HepG2 (cell line): ENCODE measurements around the gene CBFA2T2. TPM values are rescaled to one million over a fixed set of nuclear protein-coding genes. Genes with fewer than 3 reads are reported as not detected.

Experiments used
- ADNP ChIP-seq: sonication (generic); formaldehyde crosslinking; IDR thresholded peaks from 2 replicates; pipeline ENCODE4 v1.4.0; 2020; ENCODE audit warnings: missing genetic modification reagents
- HDAC1 ChIP-seq: sonication (generic); formaldehyde crosslinking; IDR thresholded peaks from 2 replicates; pipeline ENCODE4 v1.5.1; 2020; ENCODE audit warnings: mild to moderate bottlenecking, missing genetic modification reagents
- HOXA5 ChIP-seq: sonication (generic); formaldehyde crosslinking; IDR thresholded peaks from 2 replicates; pipeline ENCODE4 v1.4.0; 2020; ENCODE audit warnings: missing genetic modification reagents
- HOXD1 ChIP-seq: sonication (generic); formaldehyde crosslinking; IDR thresholded peaks from 2 replicates; pipeline ENCODE4 v1.5.0; 2020; ENCODE audit warnings: missing genetic modification reagents
- IRF9 ChIP-seq: sonication (generic); formaldehyde crosslinking; IDR thresholded peaks from 2 replicates; pipeline ENCODE4 v1.8.0; 2022; ENCODE audit warnings: missing genetic modification reagents, mild to moderate bottlenecking, borderline replicate concordance
- ISX ChIP-seq: sonication (generic); formaldehyde crosslinking; conservative IDR thresholded peaks from 2 replicates; pipeline ENCODE4 v1.5.0; 2020; ENCODE audit warnings: missing genetic modification reagents
- JARID2 ChIP-seq: sonication (generic); formaldehyde crosslinking; IDR thresholded peaks from 2 replicates; pipeline ENCODE4 v1.8.1; 2023; ENCODE audit warnings: missing genetic modification reagents, inconsistent platforms; ENCODE audit not compliant: insufficient replicate concordance
- JUND ChIP-seq: sonication (generic); formaldehyde crosslinking; IDR thresholded peaks from 2 replicates; pipeline ENCODE4 v1.8.0; 2022; ENCODE audit warnings: mild to moderate bottlenecking, missing genetic modification reagents
- MATR3 ChIP-seq: sonication (generic); formaldehyde crosslinking; IDR thresholded peaks from 2 replicates; pipeline ENCODE4 v1.4.0; 2020; ENCODE audit warnings: missing genetic modification reagents
- MIER3 ChIP-seq: IDR thresholded peaks from 2 replicates; pipeline ENCODE4 v1.6.1; 2016; ENCODE audit warnings: missing compliant biosample characterization, borderline replicate concordance
- NFKB2 ChIP-seq: sonication (generic); formaldehyde crosslinking; IDR thresholded peaks from 2 replicates; pipeline ENCODE4 v1.4.0; 2020; ENCODE audit warnings: missing genetic modification reagents, borderline replicate concordance
- NR2F2 ChIP-seq: IDR thresholded peaks from 2 replicates; pipeline ENCODE4 v1.6.1; 2012; ENCODE audit warnings: low read depth, inconsistent platforms, borderline replicate concordance
- RELA ChIP-seq: sonication (generic); formaldehyde crosslinking; IDR thresholded peaks from 2 replicates; pipeline ENCODE4 v1.4.0; 2020; ENCODE audit warnings: missing genetic modification reagents
- TFAP4 ChIP-seq: sonication (generic); IDR thresholded peaks from 2 replicates; pipeline ENCODE4 v1.6.1; 2016; ENCODE audit warnings: low read depth, borderline replicate concordance
- THAP8 ChIP-seq: sonication (generic); formaldehyde crosslinking; IDR thresholded peaks from 2 replicates; pipeline ENCODE4 v1.5.1; 2020; ENCODE audit warnings: missing genetic modification reagents, mild to moderate bottlenecking, borderline replicate concordance
- ZKSCAN8 ChIP-seq: IDR thresholded peaks from 2 replicates; pipeline ENCODE4 v1.6.1; 2016; ENCODE audit warnings: borderline replicate concordance, missing genetic modification reagents, missing compliant biosample characterization
- ZNF282 ChIP-seq: fragments of 450-650 bp; IDR thresholded peaks from 2 replicates; pipeline ENCODE4 v1.6.1; 2018; ENCODE audit not compliant: partially characterized antibody
- ZNF3 ChIP-seq: IDR thresholded peaks from 2 replicates; pipeline ENCODE4 v1.7.0; 2017; ENCODE audit warnings: inconsistent platforms
- ZNF605 ChIP-seq: sonication (generic); formaldehyde crosslinking; IDR thresholded peaks from 2 replicates; pipeline ENCODE4 v1.8.0; 2022; ENCODE audit warnings: mild to moderate bottlenecking, missing genetic modification reagents
- ZNF615 ChIP-seq: sonication (generic); formaldehyde crosslinking; IDR thresholded peaks from 2 replicates; pipeline ENCODE4 v1.5.0; 2020; ENCODE audit warnings: mild to moderate bottlenecking, missing genetic modification reagents, borderline replicate concordance
- ZNF616 ChIP-seq: sonication (generic); formaldehyde crosslinking; IDR thresholded peaks from 2 replicates; pipeline ENCODE4 v1.5.0; 2020; ENCODE audit warnings: low read depth, mild to moderate bottlenecking, missing genetic modification reagents
- ZNF639 ChIP-seq: conservative IDR thresholded peaks from 2 replicates; pipeline ENCODE4 v1.6.1; 2018; ENCODE audit warnings: missing genetic modification reagents
- ZNF652 ChIP-seq: IDR thresholded peaks from 2 replicates; pipeline ENCODE4 v1.6.1; 2016; ENCODE audit warnings: low read depth, borderline replicate concordance
- ZNF784 ChIP-seq: sonication (generic); formaldehyde crosslinking; IDR thresholded peaks from 2 replicates; pipeline ENCODE4 v1.5.1; 2020; ENCODE audit warnings: missing genetic modification reagents, mild to moderate bottlenecking, borderline replicate concordance
- ZNF879 ChIP-seq: sonication (generic); formaldehyde crosslinking; IDR thresholded peaks from 2 replicates; pipeline ENCODE4 v1.8.1; 2023; ENCODE audit warnings: missing genetic modification reagents
- ZSCAN31 ChIP-seq: sonication (generic); formaldehyde crosslinking; IDR thresholded peaks from 2 replicates; pipeline ENCODE4 v1.5.0; 2020; ENCODE audit warnings: low read depth, mild to moderate bottlenecking, missing genetic modification reagents
- polyA plus RNA-seq, 8 experiments: library from polyadenylated mRNA; depleted of rRNA in 3 of 8; stranded (reverse) in 7 of 8; unstranded in 1 of 8; fragments of >200 nt; fragmentation: Illumina TruSeq in 4 of 8; extraction: Trizol in 4 of 8; gene quantifications; 2 replicates each; pipeline versions ENCODE4 v1.2.1 to v1.2.3, GENCODE V29; 2011 to 2016; ENCODE audit warnings: low read depth in 4 of 8, missing spikeins in 1 of 8, mixed read lengths in 1 of 8; ENCODE audit not compliant: insufficient read depth in 1 of 8
- total RNA-seq, 5 experiments: library from RNA; depleted of rRNA; stranded (reverse); fragments of >200 nt; fragmentation: Illumina TruSeq; extraction: Trizol; gene quantifications; 2 replicates each; pipeline ENCODE4 v1.2.3, GENCODE V29; 2016; ENCODE audit warnings: low read depth in 1 of 5

CBFA2T2 gene
- total and polyA plus RNA-seq, 2 of the 13 experiments (the other 11 are each of a cell fraction or from before 2014, with no cell fraction given): 6.3 to 21.2 TPM

- no peak for TF ChIP-seq ZNF784 (CRISPR knock-in tag)
- TF ChIP-seq JARID2 (CRISPR knock-in tag): no peak
- TF ChIP-seq NR2F2: peak; percentile 58; the same call in 1 of the 2 replicates
- peak; percentile 75; the same call in 1 of the 2 replicates for TF ChIP-seq RELA
- no peak for TF ChIP-seq ZNF3 (CRISPR knock-in tag)
- peak; percentile 72; the same call in 1 of the 2 replicates for TF ChIP-seq HDAC1 (CRISPR knock-in tag)
- TF ChIP-seq NFKB2 (CRISPR knock-in tag): no peak
- 0 out of 2 replicates have a peak, but pooled peaks have one; percentile 38 for TF ChIP-seq JUND (CRISPR knock-in tag)
- TF ChIP-seq ZNF652 (CRISPR knock-in tag): no peak
- TF ChIP-seq ZNF639 (CRISPR knock-in tag): 0 out of 2 replicates have a peak, but pooled peaks have one; percentile 31
- TF ChIP-seq IRF9 (CRISPR knock-in tag): no peak
- TF ChIP-seq ZNF282: no peak
- TF ChIP-seq ZSCAN31 (CRISPR knock-in tag): no peak
- TF ChIP-seq ISX (CRISPR knock-in tag): no peak
- TF ChIP-seq THAP8 (CRISPR knock-in tag): no peak
- peak; percentile 82; the same call in 1 of the 2 replicates for TF ChIP-seq ZNF605 (CRISPR knock-in tag)
- peak; percentile 31; the same call in 1 of the 2 replicates for TF ChIP-seq TFAP4
- no peak for TF ChIP-seq ZNF616 (CRISPR knock-in tag)
- peak; percentile 42; the same call in 1 of the 2 replicates for TF ChIP-seq HOXD1 (CRISPR knock-in tag)
- no peak for TF ChIP-seq ZNF879 (CRISPR knock-in tag)
- no peak for TF ChIP-seq ZNF615 (CRISPR knock-in tag)
- TF ChIP-seq MIER3: peak; percentile 38; the same call in 1 of the 2 replicates
- no peak for TF ChIP-seq ZKSCAN8
- no peak for TF ChIP-seq HOXA5 (CRISPR knock-in tag)
- TF ChIP-seq MATR3 (CRISPR knock-in tag): no peak
- 0 out of 2 replicates have a peak, but pooled peaks have one; percentile 47 for TF ChIP-seq ADNP (CRISPR knock-in tag)
Observed at GRCh38 chr20:33688938-33689424, 199.1 kb downstream of the CBFA2T2 start (continued).
